Esophagus muscularis mucosa (tissue), 4 donors: ENCODE results near the gene FAM76B. TPM values are rescaled to one million over a fixed set of nuclear protein-coding genes. Genes with fewer than 3 reads are reported as not detected.

ENCODE experiments used
- DNase-seq: peaks from one replicate; pipeline ENCODE4 v3.0.0-alpha.2; 2017; ENCODE audit errors: extremely low spot score
- H3K27ac ChIP-seq, 4 donors: fragments of 200-600 bp; sonication (generic); replicated peaks in 1 of 4; 1 replicate in 3 of 4; 2 replicates in 1 of 4; pipeline ENCODE4 v1.5.1; 2016 to 2019; ENCODE audit warnings: mild to moderate bottlenecking in 1 of 4
- H3K27me3 ChIP-seq, 4 donors: fragments of 200-600 bp; sonication (generic); one replicate each; pipeline versions ENCODE4 v1.5.1 to v1.6.0; 2016 to 2019
- H3K36me3 ChIP-seq, 4 donors: fragments of 200-600 bp; sonication (generic); one replicate each; pipeline ENCODE4 v1.5.1; 2016 to 2019
- H3K4me1 ChIP-seq, 4 donors: fragments of 200-600 bp; sonication (generic); one replicate each; pipeline ENCODE4 v1.5.1; 2016 to 2019
- H3K4me3 ChIP-seq, 4 donors: fragments of 200-600 bp; sonication (generic); 1 replicate in 2 of 4; 2 replicates in 2 of 4; pipeline ENCODE4 v1.5.1; 2016 to 2019; ENCODE audit warnings: mild to moderate bottlenecking in 4 of 4, moderate library complexity in 1 of 4
- H3K9me3 ChIP-seq, 4 donors: fragments of 200-600 bp; sonication (generic); 1 replicate in 3 of 4; 2 replicates in 1 of 4; pipeline ENCODE4 v1.5.1; 2016 to 2019
- CTCF ChIP-seq, 3 experiments: fragments of 200-600 bp in 2 of 3; fragments of 450-650 bp in 1 of 3; sonication (generic) in 2 of 3; IDR thresholded peaks; one replicate each; pipeline ENCODE4 v1.5.1; 2017 to 2019; ENCODE audit warnings: antibody characterized with exemption in 3 of 3, mild to moderate bottlenecking in 2 of 3, moderate library complexity in 1 of 3
- EP300 ChIP-seq: sonication (generic); formaldehyde crosslinking; IDR thresholded peaks from one replicate; pipeline ENCODE4 v1.6.1; 2017; ENCODE audit warnings: antibody characterized with exemption
- POLR2A ChIP-seq: fragments of 450-650 bp; IDR thresholded peaks from one replicate; pipeline ENCODE4 v1.6.1; 2017; ENCODE audit warnings: antibody characterized with exemption, moderate library complexity, mild to moderate bottlenecking, low read depth
- POLR2AphosphoS5 ChIP-seq, 2 donors: sonication (generic); formaldehyde crosslinking; IDR thresholded peaks; one replicate each; pipeline ENCODE4 v1.6.1; 2017; ENCODE audit warnings: antibody characterized with exemption in 2 of 2
- WGBS: methylation state at CpG from one replicate; pipeline ENCODE4 v1.1.5; 2018; 5-methylcytosine and 5-hydroxymethylcytosine counted together
- intact Hi-C: fragments of 100-400 bp; cut with DNase I; formaldehyde crosslinking; loops from one replicate; pipeline ENCODE4 v1.15.1; 2023
- total RNA-seq, 4 donors: library from RNA; depleted of rRNA; stranded (reverse); fragments of >200 nt; gene quantifications; one replicate each; pipeline versions ENCODE4 v1.1.0 to v1.2.1, GENCODE V29; 2016

FAM76B gene
- total RNA-seq, 4 donors from 2014 or later = 11.3 to 30.3 (median 17.0) TPM

GRCh38 chr11:95764267-95764898 is 25.2 kb downstream of the FAM76B start:
- peaks cover 0 to 12% (median 4%) of the 10 kb centered on the region in 4 donors for H3K36me3 ChIP-seq
- H3K27me3 ChIP-seq = no peaks in the 10 kb centered on the region
- no peak overlapping the region for H3K4me3 ChIP-seq
- no peaks in the 10 kb centered on the region for H3K9me3 ChIP-seq
- intact Hi-C loops = loop anchor here (2.0 to 10.0 kb wide), 5 partner anchors 57 to 790 kb away; partner anchors contain the start of genes CWC15, KDM4D and SESN3
- WGBS = 15% methylated on average over 4 of the region's 4 CpGs
- TF ChIP-seq CTCF (IDR thresholded peaks at IDR 0.05) (peak; percentile 64 to 70 (median 68)), POLR2A (no peak)
- H3K4me1 ChIP-seq = peaks cover 0 to 9% (median 0%) of the 10 kb centered on the region in 4 donors
- DNase-seq = no peak
- H3K27ac ChIP-seq = no peak overlapping the region

- no peak for DNase-seq
- peaks cover 0 to 3% (median 0%) of the 10 kb centered on the region in 4 donors for H3K4me1 ChIP-seq
- 89% methylated on average over 3 of the region's 3 CpGs for WGBS
- no peak overlapping the region for H3K27ac ChIP-seq
- intact Hi-C loops = loop anchor here (5.0 to 10.0 kb wide), 4 partner anchors 55 to 788 kb away; partner anchors contain the start of genes CWC15, KDM4D and SESN3
- no peaks in the 10 kb centered on the region for H3K9me3 ChIP-seq
- H3K27me3 ChIP-seq = no peaks in the 10 kb centered on the region
- TF ChIP-seq EP300 = no peak
- TF ChIP-seq CTCF (IDR thresholded peaks at IDR 0.05) = no peak
- TF ChIP-seq POLR2AphosphoS5 (IDR thresholded peaks at IDR 0.05) = no peak
- TF ChIP-seq POLR2A = no peak
- no peak overlapping the region for H3K4me3 ChIP-seq
- no peaks in the 10 kb centered on the region for H3K36me3 ChIP-seq
Observed at GRCh38 chr11:95762534-95762933, 27.0 kb downstream of the FAM76B start.

- Histone ChIP-seq H3K4me1 (no peaks in the 10 kb centered on the region), H3K9me3 (no peaks in the 10 kb centered on the region), H3K27ac (no peak overlapping the region), H3K4me3 (no peak overlapping the region), H3K36me3 (no peaks in the 10 kb centered on the region), H3K27me3 (no peaks in the 10 kb centered on the region)
- intact Hi-C loops = loop anchor here (5.0 to 10.0 kb wide), 4 partner anchors 54 to 786 kb away; partner anchors contain the start of genes CWC15, KDM4D and SESN3
- DNase-seq = no peak
- WGBS = 70% methylated on average over 1 of the region's 1 CpG
- TF ChIP-seq POLR2A (no peak), CTCF (IDR thresholded peaks at IDR 0.05) (no peak), EP300 (no peak), POLR2AphosphoS5 (IDR thresholded peaks at IDR 0.05) (no peak)
Observed at GRCh38 chr11:95760941-95761340, 28.6 kb downstream of the FAM76B start.

- DNase-seq = no peak
- intact Hi-C loops = no loop called here
- H3K9me3 ChIP-seq = no peaks in the 10 kb centered on the region
Observed at GRCh38 chr11:95751515-95751914, 38.1 kb downstream of the FAM76B start.

More at GRCh38 chr11:95751515-95751914, 38.1 kb downstream of the FAM76B start:
- no peaks in the 10 kb centered on the region for H3K36me3 ChIP-seq
- H3K27me3 ChIP-seq = no peaks in the 10 kb centered on the region
- no peaks in the 10 kb centered on the region for H3K4me1 ChIP-seq
- 91% methylated on average over 1 of the region's 1 CpG for WGBS
- no peak overlapping the region for H3K4me3 ChIP-seq
- TF ChIP-seq POLR2AphosphoS5 (IDR thresholded peaks at IDR 0.05) = no peak
- TF ChIP-seq POLR2A = no peak
- no peak for TF ChIP-seq EP300
- TF ChIP-seq CTCF (IDR thresholded peaks at IDR 0.05) = no peak
- no peak overlapping the region for H3K27ac ChIP-seq
